NCI-H510A (cell line): ENCODE data around the gene RALB.
"Not testable (repeated sequence)": the region's sequence is repeated elsewhere in the genome, so short reads cannot be mapped to it uniquely, and the experiment has no call there.

ENCODE experiments used
- DNase-seq: peaks from one replicate; lab custom pipeline; 2025; lab: John Stamatoyannopoulos, UW

RALB gene

GRCh38 chr2:120243211-120243610, 9.4 kb upstream of the RALB start:
- no peak for DNase-seq

DNA sequence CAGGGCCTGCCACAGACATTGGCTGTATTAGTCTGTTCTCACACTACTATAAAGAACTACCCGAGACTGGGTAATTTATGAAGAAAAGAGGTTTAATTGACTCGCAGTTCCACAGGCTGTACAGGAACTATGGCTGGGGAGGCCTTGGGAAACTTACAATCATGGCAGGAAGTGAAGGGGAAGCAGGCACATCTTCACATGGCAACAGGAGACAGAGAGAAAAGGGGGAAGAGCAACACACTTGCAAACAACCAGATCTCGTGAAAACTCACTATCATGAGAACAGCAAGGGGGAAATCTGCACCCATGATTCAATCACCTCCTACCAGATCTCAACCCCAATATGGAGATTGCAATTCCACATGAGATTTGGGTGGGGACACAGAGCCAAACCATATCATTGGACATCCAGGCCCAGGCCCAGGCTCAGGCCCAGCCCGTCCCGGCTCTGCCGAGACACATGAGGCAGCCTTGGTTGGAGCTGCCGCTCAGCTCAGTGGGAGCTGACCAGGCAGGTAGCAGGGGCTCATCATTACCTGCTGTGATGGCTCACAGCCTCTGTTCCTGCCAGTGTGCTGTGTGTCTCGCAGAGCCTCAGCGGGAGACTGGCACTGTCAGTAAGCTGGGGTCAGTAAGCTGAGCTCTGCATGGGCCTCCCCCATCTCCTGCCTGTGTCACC, 8.6 kb upstream of the RALB start:
- DNase-seq: no peak

DNA sequence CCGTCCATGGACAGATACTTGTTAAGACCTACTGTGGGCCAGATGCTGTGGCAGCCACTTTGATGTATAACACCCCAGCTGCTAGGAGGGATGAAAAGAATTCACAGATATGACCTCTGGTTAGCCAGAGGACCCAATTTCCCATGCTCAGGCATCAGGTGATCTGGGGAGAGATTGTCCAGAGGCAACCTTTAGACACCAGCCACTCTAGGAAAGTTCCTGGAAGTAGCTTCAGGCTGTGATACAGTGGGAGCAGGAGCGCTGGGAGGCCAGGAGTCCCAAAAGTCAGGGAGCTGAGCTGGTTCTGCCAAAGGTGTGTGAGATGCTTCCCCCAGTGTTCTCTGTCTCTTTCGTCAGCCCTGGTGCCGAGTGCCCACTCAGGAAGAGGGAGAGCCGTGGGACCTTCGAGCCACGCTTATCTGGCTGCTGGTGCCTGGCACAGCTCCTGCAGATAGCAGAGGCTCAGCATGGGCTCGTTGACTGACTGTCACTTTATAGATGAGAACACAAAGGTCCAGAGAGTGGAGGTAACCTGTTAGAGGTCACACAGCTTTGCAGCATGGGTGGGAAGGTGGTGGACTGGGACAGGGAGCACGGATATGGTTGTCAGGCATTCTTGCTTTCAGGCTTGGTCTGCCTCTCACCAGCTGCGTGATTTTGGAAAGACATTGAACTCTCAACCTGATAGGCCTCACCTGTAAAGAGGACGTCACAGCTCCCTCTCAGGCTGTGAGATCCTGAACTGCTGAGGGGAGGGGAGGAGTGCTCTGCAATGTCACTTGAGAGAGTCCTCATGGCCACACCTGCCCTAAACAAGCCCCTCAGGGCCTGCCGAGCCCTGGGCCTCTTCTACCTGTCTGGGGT, 7.8 kb upstream of the RALB start:
- DNase-seq: no peak

DNA sequence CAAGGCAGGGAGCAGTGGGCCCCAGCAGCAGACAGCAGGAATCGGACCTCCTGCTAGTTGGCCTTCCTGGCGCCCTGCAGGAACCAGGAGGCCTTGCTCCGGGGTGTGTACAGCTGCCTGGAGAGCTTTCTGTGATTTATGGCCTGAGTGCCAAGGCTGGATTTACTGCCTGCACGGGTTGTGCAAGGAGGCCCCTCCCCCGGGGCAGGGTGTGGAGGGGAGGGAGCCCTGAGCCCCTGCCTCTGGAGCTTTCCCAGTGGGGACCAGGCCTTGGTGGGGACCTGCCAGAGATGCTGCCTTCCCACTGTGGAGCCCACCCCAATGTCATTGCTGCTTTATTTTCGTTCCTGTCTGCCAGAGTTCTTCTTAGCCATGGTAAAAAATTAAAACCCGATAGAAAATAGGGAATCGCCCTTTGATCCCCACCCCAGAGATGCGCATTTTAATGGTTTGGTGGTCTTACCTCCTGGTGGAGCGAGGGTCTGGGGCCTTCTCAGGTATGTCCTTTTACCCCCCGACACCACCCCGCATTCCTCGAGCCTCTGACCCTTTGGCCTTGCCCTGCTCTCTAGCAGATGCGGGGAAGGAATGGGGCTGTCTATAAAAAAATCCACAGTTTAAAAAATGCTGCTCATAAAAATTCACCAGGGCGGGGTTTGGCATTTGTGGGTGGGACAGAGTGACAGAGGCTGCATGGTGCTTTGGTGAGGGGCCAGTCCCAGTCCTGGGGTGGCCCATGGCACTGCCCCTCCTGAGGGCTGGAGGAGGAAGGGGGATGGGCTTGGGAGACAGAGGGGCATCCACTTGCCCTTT, 6.9 kb upstream of the RALB start:
- DNase-seq: peak; percentile 80

DNA sequence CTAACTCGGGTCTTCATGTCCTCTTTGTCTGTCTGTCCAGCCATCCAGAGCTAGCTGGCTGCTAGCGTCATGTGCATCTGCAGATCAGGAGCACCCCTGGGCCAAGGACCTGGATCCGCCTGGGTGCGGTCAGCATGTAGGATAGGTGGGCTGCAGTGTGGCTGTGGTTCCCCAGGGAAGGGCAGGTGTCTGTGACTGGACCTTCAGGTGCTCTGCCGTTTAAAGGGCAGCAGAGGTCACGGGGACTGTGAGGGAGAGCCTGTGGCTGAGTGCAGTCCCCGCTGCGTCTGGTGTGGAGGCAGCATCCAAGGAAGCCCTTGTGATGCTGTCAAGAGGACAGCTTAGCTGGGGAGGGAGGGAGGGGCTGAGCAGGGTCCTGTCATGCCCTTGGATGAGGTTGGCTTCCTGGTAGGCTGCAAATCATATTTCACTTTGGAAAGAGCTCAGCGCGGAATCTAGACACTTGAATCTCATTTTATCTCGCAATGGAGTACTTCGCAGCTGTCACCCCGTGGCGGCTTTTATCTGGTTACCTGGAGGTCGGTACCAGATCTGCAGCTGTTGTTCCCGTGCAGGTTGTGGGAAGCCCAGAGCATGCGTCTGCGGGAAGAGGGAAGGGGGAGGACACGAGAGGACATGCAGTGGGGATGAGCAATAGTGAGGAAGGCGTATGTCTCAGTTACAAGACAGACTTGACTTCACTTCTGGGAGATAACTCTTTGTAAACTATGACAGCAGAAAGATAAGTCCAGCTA, 5.9 kb upstream of the RALB start:
- peak; percentile 69 for DNase-seq

DNA sequence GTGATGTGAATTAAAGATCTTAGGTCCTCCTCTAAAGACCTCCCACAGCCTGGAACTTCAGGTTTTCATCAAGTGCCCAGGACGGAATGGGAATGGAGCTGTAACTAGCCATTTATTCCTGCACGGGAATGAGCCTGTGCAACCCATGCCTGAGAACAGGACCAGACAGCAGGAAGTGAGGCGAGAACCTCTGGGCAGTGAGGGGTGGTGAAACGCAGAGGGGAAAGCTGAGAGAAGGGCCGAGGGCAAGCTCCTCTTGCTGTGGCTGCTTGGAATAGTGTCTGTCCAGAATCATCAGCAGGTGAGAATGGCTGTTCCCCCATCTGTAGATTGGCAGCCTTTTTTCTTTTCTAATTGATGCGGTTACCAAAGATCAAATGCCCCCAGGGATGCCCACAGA, 4.8 kb upstream of the RALB start:
- no peak for DNase-seq

GRCh38 chr2:120250640-120251039, 2.0 kb upstream of the RALB start:
- DNase-seq: no peak

DNA sequence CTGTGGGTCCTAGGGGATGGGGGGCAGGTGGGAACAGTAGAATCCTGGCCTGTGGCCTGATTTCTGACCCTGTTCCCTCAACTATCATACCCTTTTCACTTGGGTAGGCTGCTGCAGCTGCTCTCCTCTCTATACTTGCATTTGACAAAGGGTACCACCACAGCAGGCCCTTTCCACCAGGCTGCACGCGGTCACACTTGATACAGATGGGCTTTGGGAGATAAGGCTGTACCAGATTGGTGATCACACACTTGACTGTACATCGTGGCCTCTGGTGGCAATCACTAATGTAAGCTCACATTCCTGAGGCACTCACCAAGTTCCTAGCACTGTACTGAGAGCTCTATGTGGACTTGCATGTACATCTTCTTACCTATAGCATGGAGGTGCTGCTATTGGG, 1.6 kb upstream of the RALB start:
- no peak for DNase-seq

- no peak for DNase-seq
Observed at GRCh38 chr2:120251880-120252224, 800 bp upstream of the RALB start.

DNA sequence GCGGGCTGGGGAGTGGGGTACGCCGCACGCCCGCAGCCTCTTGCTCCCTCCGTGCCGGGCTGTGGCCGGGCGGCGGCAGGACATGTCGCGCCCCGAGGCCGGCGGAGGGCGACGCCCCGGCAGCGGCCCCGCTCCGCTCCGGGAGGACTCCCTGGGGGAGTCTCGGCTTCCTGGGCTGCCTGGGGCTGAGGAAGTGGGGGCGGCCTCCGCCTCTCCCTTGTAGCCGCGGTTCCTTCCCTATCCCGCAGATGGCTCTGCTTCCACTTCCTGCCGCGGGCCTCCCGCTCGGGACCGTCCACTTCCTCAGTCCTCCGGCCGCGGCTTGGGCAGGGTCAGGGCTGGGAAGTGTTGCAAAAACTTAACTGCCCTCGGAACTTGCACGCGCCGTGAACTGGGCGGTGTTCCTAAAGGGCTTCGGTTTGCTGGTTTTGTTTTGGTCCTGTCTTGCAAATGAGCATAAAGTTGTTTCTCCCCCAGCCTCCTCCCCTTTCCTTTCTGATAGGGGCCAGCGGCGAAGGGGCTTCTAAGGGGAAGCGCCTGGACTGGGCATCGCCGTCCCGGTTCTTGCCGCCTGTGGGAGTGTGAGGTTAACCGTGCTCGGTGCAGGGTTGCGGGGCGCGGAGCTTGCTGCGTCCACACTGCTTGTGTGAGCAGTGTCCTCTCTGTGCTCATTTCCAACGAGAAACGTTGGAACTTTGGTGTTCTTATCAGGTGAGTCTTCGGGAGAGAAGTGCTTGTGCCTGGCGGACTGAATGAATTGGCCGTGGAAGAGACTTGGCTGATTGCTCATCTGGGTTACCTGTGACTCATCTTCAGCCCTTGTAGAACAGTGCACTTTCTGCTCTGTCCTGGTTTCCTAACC, 600 bp downstream of the RALB start:
- peak; percentile 17 for DNase-seq

DNA sequence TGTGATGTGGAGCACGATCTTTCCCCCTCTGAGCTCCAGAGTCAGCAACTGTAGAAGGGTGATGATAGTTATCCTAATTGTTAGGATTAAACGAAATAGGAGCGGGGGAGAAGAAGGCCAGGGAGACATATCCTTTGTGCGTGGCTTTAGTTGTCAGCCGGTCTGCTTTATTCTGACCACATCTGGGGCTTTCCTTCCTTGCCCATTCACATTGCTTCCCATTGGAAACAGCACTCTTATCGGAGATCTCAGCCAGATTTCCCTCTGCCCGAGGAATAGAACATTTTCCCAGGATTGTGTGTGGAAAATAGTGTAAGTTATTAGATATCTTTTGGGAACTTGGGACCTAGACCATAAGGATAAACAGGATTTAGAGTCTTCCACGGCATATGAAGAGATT, 1.5 kb downstream of the RALB start:
- DNase-seq: no peak

GRCh38 chr2:120255071-120255470, 2.4 kb downstream of the RALB start:
- no peak for DNase-seq

DNA sequence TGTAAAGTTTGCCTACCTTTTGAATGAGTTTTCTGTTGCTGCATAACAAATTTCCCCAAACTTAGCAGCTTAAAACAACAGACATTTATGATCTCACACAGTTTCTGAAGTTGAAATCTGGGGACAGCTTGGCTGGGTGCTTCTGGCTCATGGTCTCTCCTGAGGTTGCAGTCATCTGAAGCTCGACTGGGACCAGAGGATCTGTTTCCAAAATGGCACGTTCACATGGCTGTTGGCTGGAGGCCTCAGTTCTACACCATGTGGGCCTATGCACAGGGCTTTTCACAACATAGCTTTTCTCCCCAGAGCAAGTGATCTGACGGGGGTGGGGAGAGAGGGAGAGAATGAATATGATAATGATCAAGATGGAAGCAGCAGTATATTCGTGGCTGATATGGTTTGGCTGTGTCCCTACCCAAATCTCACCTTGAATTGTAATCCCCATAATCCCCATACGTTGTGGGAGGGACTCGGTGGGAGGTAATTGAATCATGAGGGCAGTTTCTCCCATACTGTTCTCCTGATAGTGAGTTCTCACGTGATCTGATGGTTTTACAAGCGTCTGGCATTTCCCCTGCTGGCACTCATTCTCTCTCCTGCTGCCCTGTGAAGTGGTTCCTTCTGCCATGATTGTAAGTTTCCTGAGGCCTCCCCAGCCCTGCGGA, 3.5 kb downstream of the RALB start:
- DNase-seq: no peak

DNA sequence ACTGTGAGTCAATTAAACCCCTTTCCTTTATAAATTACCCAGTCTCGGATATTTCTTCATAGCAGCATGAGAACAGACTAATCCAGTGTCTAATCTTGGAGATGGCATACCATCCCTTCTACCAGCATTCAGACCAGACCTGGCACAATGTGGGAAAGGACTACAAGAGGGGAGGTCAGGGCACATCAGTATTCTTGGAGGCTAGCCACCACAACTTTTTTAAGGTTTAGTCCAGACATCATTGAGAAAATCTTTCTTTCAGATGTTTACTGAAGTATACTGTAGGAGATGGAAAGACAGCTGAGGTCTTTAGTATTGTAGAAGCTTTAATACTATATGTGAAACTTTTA, 4.0 kb downstream of the RALB start:
- DNase-seq: no peak

GRCh38 chr2:120257522-120257921, 4.9 kb downstream of the RALB start:
- DNase-seq: no peak

GRCh38 chr2:120258196-120258595, 5.5 kb downstream of the RALB start:
- DNase-seq: no peak

- DNase-seq: not testable (repeated sequence)
Observed at GRCh38 chr2:120259939-120260338, 7.3 kb downstream of the RALB start.

GRCh38 chr2:120260736-120261135, 8.1 kb downstream of the RALB start:
- DNase-seq: no peak

DNA sequence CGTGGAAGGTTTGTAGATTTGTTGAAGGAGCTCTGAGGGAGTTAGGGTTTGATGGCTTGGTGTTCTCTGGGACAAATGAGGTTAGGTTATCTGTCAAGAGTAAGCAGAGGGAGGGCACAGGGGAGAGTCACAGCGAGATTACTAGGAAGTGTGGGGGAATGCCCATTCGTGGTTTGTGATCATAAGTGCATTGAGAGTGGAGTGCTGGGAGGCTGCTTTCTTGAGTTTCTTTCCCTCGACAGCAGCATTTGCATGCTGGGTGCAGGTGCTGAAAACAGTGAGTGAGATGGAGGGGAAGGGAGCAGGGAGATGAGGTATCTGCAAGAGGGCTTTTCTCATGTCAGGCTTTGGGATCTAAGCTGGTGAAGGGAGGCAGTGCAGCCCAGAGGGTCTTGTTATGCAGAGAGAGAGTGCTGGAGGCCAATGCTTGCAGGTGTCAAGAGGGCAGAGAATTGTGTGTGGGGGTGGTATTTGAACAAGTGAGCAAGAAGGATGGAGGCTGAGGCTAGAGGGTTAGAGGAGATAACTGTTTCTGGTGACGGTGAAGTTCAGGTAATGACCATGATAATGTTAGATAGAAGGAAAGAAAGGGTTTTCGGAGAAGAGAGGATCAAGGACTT, 8.8 kb downstream of the RALB start:
- DNase-seq: no peak

GRCh38 chr2:120262150-120262549, 9.5 kb downstream of the RALB start:
- no peak for DNase-seq
